ENCODE results near the gene CHPF.
A peak's percentile ranks its signal among the peaks of the same experiment; 100 is the strongest.

The CHPF gene, protein sequence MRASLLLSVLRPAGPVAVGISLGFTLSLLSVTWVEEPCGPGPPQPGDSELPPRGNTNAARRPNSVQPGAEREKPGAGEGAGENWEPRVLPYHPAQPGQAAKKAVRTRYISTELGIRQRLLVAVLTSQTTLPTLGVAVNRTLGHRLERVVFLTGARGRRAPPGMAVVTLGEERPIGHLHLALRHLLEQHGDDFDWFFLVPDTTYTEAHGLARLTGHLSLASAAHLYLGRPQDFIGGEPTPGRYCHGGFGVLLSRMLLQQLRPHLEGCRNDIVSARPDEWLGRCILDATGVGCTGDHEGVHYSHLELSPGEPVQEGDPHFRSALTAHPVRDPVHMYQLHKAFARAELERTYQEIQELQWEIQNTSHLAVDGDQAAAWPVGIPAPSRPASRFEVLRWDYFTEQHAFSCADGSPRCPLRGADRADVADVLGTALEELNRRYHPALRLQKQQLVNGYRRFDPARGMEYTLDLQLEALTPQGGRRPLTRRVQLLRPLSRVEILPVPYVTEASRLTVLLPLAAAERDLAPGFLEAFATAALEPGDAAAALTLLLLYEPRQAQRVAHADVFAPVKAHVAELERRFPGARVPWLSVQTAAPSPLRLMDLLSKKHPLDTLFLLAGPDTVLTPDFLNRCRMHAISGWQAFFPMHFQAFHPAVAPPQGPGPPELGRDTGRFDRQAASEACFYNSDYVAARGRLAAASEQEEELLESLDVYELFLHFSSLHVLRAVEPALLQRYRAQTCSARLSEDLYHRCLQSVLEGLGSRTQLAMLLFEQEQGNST

DNA sequence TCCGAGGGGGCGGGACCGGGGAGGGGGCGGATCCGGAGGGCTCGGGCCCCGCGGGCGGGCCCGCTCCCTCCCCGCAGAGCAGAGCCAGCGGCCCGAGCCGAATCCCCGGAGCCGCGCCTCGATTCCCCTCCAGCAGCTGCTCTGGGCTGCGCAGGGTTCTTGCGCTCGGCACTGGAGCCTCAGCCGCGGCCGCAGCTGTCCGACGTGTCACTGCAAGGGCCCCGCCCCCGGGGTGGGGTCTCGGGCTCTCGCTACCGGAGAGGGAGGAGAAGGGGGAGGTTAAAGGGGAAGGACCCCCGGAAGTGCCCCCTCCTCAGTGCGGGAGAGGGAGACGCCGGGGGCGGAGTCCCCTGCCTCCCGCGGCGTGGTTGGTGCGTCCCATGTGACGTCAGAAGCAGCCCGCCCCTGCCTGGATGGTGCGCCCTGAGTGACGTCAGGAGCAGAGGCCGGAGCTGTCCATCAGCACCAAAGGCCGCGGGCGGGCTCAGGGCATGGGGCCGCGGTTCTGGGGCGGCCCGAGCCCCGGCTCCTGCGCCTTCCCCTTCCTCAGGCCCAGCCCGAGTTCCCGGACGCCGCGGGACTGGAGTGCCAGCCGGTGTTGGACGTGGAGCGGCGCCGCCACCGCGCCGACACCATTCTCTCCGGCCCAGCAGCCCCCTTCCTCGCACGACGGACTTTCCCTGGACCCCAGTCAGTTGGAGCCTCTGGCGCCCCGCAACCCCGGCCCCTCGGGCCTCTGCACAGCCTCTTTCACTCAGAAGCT is at the start of gene CHPF, which contains the start of gene TMEM198:
Gene CHPF (minus strand): TSS at position 214 of the 763 bp plus-strand sequence. CDS start 271 bp downstream, outside the sequence.
Gene TMEM198 (plus strand): TSS at position 433 of the 763 bp plus-strand sequence. CDS start 700 bp downstream, outside the sequence.
- Mint-ChIP-seq H3K36me3 (ENCODE audit: low read depth) (peaks cover 5% of the 10 kb centered on the region), H3K4me3 (peak within 1 kb of the TSS; percentile 90), H3K9me3 (no peaks in the 10 kb centered on the region), H3K27me3 (peaks cover 29% of the 10 kb centered on the region), H3K27ac (peak within 1 kb of the TSS; percentile 11), H3K4me1 (ENCODE audit: low read depth) (peaks cover 26% of the 10 kb centered on the region)

DNA sequence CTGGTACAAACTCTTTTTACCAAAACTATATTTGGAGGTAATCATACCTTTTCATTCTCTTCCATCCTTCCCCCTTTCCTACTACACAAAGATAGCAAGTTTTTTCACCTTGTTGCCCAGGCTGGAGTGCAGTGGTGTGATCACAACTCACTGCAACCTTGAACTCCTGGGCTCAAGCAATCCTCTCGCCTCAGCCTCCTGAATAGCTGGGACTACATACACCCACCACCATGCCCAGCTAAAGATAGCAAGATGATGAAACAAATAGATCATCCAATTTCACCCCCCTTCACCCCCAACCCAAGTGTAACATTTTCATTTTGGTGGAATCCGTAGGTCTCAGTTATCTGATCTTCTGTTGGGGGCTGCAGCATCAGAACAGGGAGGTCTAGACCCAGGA is 49.5 kb upstream of the CHPF start:
- H3K9me3 Mint-ChIP-seq = no peaks in the 10 kb centered on the region
- peaks cover 4% of the 10 kb centered on the region for H3K27me3 Mint-ChIP-seq
- peaks cover 10% of the 10 kb centered on the region for H3K4me1 Mint-ChIP-seq (ENCODE audit: low read depth)
- no peaks in the 10 kb centered on the region for H3K36me3 Mint-ChIP-seq (ENCODE audit: low read depth)
- H3K27ac Mint-ChIP-seq = no peak overlapping the region
- no peak overlapping the region for H3K4me3 Mint-ChIP-seq

DNA sequence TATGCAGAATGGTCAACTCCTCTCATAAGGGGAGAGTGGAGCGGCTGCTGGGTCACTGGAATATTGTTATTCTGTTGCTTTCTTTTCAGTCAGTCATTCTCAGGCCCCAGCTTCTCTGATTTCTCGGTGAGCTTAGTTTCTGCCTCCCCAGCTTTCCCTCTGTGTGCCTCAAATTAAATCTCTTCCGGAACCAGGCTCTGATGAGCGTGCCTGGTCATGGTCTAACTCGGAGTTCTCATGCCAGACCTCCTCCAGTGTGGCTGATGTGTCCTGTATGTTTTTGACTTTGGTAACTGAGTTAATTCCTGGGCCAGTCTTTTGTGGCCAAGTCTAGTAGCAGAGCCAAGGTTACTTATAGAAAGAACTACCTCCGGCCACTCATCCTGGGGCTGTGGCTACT is 49.1 kb upstream of the CHPF start:
- peaks cover 9% of the 10 kb centered on the region for H3K4me1 Mint-ChIP-seq (ENCODE audit: low read depth)
- no peak overlapping the region for H3K4me3 Mint-ChIP-seq
- no peaks in the 10 kb centered on the region for H3K9me3 Mint-ChIP-seq
- no peaks in the 10 kb centered on the region for H3K36me3 Mint-ChIP-seq (ENCODE audit: low read depth)
- peaks cover 4% of the 10 kb centered on the region for H3K27me3 Mint-ChIP-seq
- H3K27ac Mint-ChIP-seq = no peak overlapping the region

DNA sequence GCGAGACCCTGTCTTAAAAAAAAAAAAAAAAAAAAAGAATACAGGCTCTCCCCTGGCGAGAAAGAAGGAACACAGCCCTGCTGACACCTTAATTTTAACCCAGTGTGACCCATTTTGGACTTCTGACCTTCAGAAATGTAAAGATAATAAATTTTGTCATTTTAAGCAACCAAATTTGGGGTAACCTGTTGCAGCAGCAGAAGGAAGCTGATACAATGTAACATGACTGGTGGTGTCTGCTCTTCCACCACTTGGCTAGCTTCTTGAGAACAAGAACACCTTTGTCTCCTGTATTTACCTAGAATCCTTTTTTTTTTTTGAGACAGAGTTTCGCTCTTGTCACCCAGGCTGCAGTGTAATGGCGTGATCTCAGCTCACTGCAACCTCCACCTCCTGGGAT is 47.5 kb upstream of the CHPF start:
- H3K27ac Mint-ChIP-seq = no peak overlapping the region
- no peaks in the 10 kb centered on the region for H3K36me3 Mint-ChIP-seq (ENCODE audit: low read depth)
- no peak overlapping the region for H3K4me3 Mint-ChIP-seq
- peaks cover 4% of the 10 kb centered on the region for H3K27me3 Mint-ChIP-seq
- no peaks in the 10 kb centered on the region for H3K4me1 Mint-ChIP-seq (ENCODE audit: low read depth)
- no peaks in the 10 kb centered on the region for H3K9me3 Mint-ChIP-seq

DNA sequence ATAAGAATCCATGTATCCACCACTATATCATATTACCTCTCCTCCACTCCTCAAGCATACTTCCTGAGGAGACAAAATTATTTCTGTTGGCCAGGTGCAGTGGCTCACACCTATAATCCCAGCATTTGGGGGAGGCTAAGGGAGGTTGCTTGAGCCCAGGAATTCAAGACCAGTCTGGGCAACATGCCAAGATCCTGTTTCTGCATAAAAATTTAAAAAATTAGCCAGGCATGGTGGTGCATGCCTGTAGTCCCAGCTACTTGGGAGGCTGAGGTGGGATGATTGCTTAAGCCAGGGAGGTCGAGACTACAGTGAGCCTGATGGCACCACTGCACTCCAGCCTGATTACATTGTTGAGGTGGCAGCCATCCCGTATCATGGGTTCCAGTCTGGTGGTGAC is 37.7 kb upstream of the CHPF start:
- Mint-ChIP-seq H3K9me3 (no peaks in the 10 kb centered on the region), H3K4me3 (no peak overlapping the region), H3K4me1 (ENCODE audit: low read depth) (no peaks in the 10 kb centered on the region), H3K27me3 (peaks cover 11% of the 10 kb centered on the region), H3K27ac (no peak overlapping the region), H3K36me3 (ENCODE audit: low read depth) (no peaks in the 10 kb centered on the region)

DNA sequence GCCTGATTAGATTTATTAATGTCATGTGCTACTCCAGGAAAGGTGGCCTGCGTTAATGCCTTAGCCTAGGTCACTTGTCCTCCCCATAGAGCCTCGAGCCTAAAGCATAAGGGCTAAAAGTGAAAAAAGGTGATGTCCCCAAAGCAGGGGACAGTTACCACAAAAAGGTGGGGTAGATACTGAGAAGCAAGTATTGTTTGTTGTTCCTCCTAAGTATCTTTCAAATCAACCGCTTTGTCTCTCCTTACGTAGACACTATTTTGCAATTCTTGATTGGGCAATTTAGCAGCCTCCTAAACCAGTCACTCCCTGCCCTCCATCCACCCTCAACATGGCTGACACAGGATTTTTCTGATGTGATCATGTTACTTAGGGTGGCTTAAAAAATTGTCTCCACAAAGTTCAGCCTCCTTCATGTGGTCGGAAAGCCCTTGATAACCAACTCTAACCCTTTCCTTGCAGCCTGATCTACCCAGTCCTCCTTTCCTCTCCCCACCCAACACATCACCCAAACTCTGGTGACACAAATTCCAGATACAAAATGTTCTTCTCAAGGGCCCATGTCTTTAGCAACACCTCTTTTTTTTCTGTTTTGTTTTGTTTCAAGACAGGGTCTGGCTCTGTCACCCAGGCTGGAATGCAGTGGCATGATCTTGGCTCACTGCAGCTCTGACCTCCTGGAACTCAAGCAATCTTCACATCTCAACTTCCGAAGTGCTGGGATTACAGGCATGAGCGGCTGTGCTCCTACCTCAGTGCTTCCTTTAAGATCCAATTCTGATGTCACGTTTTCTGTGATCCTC is 35.4 kb upstream of the CHPF start:
- Mint-ChIP-seq H3K27me3 (peaks cover 19% of the 10 kb centered on the region), H3K4me3 (no peak overlapping the region), H3K36me3 (ENCODE audit: low read depth) (no peaks in the 10 kb centered on the region), H3K9me3 (no peaks in the 10 kb centered on the region), H3K27ac (no peak overlapping the region), H3K4me1 (ENCODE audit: low read depth) (no peaks in the 10 kb centered on the region)

DNA sequence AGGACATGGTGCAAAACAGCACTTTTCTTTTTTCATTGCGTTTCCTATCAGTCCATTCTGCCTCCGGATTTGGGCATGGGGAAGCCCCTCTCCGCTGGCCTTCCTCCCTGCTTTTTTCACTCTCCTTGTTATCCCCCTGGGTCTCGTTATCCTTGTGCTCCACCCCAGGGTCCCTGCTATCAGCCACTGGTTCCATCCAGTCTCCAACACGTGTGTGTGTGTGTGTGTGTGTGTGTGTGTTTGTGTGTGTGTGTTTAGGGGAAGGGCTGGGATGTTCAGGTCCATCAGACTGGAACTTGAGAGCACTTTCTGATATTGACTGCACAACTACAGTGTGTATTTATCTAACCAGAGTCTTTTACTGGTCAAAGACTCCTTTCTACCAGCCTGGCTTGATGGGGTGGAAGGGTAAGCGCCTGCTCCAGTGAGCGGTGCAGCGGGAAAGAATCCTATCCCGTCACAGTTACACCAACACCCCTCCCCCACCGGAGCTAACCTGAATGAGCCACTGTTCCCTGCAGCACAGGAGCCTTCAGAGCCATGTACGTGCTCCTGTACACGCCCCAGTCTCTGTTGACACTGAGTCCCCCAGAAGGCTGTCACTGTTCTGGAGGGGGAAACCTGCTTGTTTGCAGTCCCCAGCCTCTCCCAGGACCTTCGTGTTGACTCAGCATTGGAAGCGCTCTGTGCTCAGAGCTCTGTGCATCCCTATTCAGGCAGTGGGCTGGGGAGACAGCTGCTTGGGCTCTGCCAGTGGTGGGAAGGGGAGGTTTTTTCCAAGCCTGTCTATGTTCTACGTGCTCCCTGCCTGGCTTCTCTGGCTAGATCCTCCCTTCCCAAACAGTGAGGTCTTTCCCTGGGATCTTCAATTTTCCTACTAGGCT is 33.1 kb upstream of the CHPF start:
- Mint-ChIP-seq H3K4me1 (ENCODE audit: low read depth) (no peaks in the 10 kb centered on the region), H3K36me3 (ENCODE audit: low read depth) (no peaks in the 10 kb centered on the region), H3K27me3 (peaks cover 30% of the 10 kb centered on the region), H3K4me3 (no peak overlapping the region), H3K9me3 (no peaks in the 10 kb centered on the region), H3K27ac (no peak overlapping the region)

DNA sequence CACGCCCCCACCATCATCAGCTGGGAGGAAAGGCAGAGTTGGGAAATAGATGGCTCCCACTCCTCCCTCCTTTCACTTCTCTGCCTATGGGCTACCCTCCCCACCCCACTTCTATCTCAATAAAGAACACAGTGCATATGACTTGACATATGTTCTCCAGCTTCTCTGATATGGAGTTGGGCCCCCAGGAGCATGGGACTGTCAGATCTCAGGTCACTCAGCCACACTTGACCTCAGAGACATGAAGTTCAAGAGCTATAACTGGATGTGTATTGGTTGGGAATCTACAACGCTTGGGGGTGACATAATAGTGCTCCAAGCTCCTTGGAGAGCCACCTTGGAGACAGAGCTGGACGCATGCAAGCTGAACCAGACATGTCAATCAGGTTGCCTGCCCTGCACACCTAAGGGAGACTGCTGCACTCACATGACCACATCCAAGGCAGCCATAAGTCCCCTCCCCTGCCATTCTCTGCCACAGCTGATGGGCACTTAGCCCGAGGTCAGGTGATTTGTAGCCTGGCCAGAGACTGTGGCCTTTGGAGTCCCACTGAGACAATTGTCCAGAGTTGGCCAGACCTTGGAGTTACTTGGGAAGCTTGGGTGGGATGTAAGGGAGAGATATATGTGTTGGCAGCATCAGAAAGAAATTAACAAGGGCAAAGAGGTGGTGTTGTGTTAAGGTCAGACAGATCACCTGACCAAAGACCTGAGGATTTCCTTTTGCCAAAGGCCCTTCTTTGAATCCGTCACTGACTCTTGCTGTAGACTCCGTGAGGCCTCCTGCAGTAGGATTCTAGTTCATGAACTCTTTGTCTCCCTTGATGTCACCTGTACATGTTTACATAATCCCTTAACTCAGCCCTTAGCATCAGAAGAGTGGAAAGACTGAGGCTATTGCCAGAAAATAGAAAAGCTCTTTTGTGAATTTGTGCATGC is 32.2 kb upstream of the CHPF start:
- Mint-ChIP-seq H3K4me1 (ENCODE audit: low read depth) (no peaks in the 10 kb centered on the region), H3K27ac (no peak overlapping the region)

DNA sequence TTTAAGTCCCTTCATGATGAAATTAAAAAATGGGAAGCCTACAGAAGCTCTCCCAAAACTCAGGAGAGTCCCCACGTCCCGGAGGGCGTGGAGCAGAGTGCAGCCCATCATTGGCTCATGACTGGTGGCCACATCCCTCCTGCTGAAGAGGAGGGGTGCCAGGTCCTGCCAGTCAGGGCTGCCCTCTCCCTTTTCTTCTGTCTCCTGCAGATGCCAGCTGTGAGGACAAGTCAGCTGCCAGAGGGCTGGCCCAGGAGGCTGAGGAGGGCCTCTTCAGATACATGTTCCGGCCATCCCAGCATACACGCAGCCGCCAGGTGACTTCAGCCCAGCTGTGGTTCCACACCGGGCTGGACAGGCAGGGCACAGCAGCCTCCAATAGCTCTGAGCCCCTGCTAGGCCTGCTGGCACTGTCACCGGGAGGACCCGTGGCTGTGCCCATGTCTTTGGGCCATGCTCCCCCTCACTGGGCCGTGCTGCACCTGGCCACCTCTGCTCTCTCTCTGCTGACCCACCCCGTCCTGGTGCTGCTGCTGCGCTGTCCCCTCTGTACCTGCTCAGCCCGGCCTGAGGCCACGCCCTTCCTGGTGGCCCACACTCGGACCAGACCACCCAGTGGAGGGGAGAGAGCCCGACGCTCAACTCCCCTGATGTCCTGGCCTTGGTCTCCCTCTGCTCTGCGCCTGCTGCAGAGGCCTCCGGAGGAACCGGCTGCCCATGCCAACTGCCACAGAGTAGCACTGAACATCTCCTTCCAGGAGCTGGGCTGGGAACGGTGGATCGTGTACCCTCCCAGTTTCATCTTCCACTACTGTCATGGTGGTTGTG is 31.1 kb upstream of the CHPF start:
- Mint-ChIP-seq H3K9me3 (no peaks in the 10 kb centered on the region), H3K27me3 (peaks cover 37% of the 10 kb centered on the region), H3K4me3 (no peak overlapping the region), H3K36me3 (ENCODE audit: low read depth) (no peaks in the 10 kb centered on the region), H3K27ac (no peak overlapping the region), H3K4me1 (ENCODE audit: low read depth) (no peaks in the 10 kb centered on the region)

More for the DNA sequence above, 32.2 kb upstream of the CHPF start:
- Mint-ChIP-seq H3K36me3 (ENCODE audit: low read depth) (no peaks in the 10 kb centered on the region), H3K9me3 (no peaks in the 10 kb centered on the region), H3K4me3 (no peak overlapping the region), H3K27me3 (peaks cover 32% of the 10 kb centered on the region)

DNA sequence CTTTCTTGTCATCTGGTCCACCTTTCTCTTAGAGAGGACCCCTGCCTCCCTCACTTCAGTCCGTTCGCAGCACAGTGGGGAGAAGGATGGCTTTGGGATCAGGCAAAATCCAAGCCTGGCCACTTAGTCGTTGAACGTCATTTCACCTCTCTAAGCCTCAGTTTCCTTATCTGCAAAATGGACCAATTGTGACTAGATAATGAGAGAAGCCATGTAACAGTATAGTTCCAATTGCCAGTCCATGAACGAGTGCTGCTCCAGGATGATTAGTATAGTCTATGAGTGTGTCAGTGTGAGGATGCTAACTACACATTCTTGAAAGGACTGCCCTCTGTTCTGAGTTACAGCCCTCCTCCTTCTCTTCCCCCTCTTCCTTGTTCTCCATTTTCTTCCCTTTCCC is 29.6 kb upstream of the CHPF start:
- Mint-ChIP-seq H3K9me3 (no peaks in the 10 kb centered on the region), H3K36me3 (ENCODE audit: low read depth) (no peaks in the 10 kb centered on the region), H3K4me1 (ENCODE audit: low read depth) (no peaks in the 10 kb centered on the region), H3K27ac (no peak overlapping the region), H3K4me3 (no peak overlapping the region), H3K27me3 (peaks cover 43% of the 10 kb centered on the region)

DNA sequence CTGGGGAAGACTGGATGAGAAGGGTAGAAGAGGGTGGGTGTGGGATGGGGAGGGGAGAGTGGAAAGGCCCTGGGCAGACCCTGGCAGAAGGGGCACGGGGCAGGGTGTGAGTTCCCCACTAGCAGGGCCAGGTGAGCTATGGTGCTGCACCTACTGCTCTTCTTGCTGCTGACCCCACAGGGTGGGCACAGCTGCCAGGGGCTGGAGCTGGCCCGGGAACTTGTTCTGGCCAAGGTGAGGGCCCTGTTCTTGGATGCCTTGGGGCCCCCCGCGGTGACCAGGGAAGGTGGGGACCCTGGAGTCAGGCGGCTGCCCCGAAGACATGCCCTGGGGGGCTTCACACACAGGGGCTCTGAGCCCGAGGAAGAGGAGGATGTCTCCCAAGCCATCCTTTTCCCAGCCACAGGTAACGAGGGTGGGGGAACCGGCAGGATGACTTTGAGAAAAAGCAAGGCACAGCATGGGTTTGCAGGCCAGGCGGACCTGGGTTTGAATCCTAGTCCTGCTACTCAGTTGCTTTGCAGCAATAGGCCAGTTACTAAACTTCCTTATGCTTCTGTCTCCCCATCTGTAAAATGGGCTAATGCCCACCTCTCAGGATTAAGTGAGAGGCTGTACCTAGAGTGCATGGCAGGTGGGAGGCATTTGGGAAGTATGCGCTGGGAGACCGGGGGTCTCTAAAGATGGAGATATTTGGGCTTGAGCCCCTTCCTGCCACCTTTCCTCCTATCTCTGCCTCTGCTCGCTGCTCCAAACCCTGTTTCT is 28.8 kb upstream of the CHPF start, which contains the start of gene INHA:
Gene INHA (plus strand): TSS at position 74 of the 765 bp plus-strand sequence. CDS start 65 bp downstream, at position 139.
- no peaks in the 10 kb centered on the region for H3K36me3 Mint-ChIP-seq (ENCODE audit: low read depth)
- no peaks in the 10 kb centered on the region for H3K4me1 Mint-ChIP-seq (ENCODE audit: low read depth)
- H3K9me3 Mint-ChIP-seq = no peaks in the 10 kb centered on the region
- H3K4me3 Mint-ChIP-seq = peak within 1 kb of the TSS; percentile 26
- peaks cover 45% of the 10 kb centered on the region for H3K27me3 Mint-ChIP-seq
- no peak within 1 kb of the TSS for H3K27ac Mint-ChIP-seq
